Suprapubic skin (tissue), 3 donors: Measurements from ENCODE around the gene AMDHD2.
"Not testable (repeated sequence)": the region's sequence is repeated elsewhere in the genome, so short reads cannot be mapped to it uniquely, and the experiment has no call there.

Experiments used
- CTCF ChIP-seq, 2 donors: fragments of 200-600 bp in 1 of 2; fragments of 450-650 bp in 1 of 2; sonication (generic) in 1 of 2; IDR thresholded peaks; one replicate each; pipeline ENCODE4 v1.5.1; 2016 to 2019; ENCODE audit warnings: antibody characterized with exemption in 2 of 2, mild to moderate bottlenecking in 1 of 2, moderate library complexity in 1 of 2
- POLR2A ChIP-seq, 2 donors: fragments of 450-650 bp; IDR thresholded peaks; one replicate each; pipeline ENCODE4 v1.6.1; 2017; ENCODE audit warnings: antibody characterized with exemption in 2 of 2, mild to moderate bottlenecking in 2 of 2, moderate library complexity in 2 of 2

GRCh38 chr16:2541409-2541808, 21.2 kb downstream of the AMDHD2 start:
- not testable (repeated sequence) for TF ChIP-seq POLR2A, CTCF (IDR thresholded peaks at IDR 0.05)
